ENCODE measurements around the gene YOD1.

The YOD1 gene

DNA sequence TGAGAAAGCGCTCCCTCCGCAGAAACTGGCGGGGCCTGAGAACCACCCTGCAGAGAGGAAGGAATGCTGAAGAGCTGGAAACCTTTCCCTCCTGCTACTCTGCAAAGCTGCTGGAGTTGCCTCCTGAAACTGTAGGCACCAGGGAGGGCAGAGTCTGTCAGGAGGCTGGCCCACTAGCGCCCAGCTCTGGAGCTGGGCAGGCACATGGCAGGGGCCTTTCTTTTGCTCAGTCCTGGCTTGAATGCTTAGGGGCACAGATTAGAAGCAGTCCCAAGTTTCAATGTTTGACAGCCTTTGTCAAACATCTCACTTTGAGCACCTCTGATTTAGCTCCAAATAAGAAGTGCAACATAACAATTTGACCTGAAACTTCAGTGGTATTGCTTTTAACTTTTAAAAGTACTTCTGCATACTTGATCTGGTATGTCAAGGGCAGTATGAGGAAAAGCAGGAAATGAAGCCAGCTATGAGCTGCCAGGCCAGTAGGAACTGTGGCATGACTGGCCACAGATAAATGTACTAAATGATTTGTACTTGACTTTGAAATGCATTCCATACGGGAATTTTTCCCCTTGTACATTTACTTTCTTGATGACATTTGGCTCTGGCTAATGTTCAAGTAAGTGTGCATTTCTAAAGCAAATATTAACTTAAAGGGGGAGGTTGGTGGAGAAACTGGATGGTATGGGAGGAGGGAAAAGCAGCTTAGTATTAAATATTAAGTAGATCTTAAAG lies 25.7 kb downstream of the YOD1 start:
- DNase-seq (ENCODE audit: low read depth) = no peak

GRCh38 chr1:207024202-207025145 lies 26.5 kb downstream of the YOD1 start:
- no peak for DNase-seq (ENCODE audit: low read depth)

GRCh38 chr1:207022996-207023679 lies 27.9 kb downstream of the YOD1 start:
- no peak for DNase-seq (ENCODE audit: low read depth)

- DNase-seq (ENCODE audit: low read depth) = no peak
Measured at GRCh38 chr1:207021876-207022596, 29.0 kb downstream of the YOD1 start.

- no peak for DNase-seq (ENCODE audit: low read depth)
Measured at GRCh38 chr1:207021139-207021861, 29.7 kb downstream of the YOD1 start.

GRCh38 chr1:207020709-207021107 lies 30.3 kb downstream of the YOD1 start:
- no peak for DNase-seq (ENCODE audit: low read depth)

GRCh38 chr1:207020065-207020708 lies 30.8 kb downstream of the YOD1 start:
- DNase-seq (ENCODE audit: low read depth) = no peak

DNA sequence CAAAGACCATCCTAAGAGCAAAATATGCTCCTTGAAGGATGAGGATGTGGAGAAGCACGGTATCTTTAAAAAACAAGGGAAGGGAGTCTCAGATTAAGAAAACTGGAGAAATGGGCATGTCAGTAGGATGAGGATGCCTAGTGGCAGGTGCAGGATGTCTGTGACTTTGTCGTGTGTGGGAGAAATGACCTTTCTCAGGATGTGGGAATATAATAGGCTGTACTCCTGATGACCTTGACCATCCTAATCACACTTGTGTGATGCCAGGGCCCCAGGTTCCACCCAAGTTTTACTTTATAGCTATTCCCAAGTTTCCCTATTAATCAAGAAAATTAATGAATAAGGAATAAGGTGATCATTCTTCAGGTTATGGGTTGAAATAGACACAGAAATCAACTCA lies 31.3 kb downstream of the YOD1 start:
- DNase-seq (ENCODE audit: low read depth) = no peak

- no peak for DNase-seq (ENCODE audit: low read depth)
Measured at GRCh38 chr1:207019161-207019560, 31.8 kb downstream of the YOD1 start.

GRCh38 chr1:207018707-207019106 lies 32.3 kb downstream of the YOD1 start:
- no peak for DNase-seq (ENCODE audit: low read depth)

DNA sequence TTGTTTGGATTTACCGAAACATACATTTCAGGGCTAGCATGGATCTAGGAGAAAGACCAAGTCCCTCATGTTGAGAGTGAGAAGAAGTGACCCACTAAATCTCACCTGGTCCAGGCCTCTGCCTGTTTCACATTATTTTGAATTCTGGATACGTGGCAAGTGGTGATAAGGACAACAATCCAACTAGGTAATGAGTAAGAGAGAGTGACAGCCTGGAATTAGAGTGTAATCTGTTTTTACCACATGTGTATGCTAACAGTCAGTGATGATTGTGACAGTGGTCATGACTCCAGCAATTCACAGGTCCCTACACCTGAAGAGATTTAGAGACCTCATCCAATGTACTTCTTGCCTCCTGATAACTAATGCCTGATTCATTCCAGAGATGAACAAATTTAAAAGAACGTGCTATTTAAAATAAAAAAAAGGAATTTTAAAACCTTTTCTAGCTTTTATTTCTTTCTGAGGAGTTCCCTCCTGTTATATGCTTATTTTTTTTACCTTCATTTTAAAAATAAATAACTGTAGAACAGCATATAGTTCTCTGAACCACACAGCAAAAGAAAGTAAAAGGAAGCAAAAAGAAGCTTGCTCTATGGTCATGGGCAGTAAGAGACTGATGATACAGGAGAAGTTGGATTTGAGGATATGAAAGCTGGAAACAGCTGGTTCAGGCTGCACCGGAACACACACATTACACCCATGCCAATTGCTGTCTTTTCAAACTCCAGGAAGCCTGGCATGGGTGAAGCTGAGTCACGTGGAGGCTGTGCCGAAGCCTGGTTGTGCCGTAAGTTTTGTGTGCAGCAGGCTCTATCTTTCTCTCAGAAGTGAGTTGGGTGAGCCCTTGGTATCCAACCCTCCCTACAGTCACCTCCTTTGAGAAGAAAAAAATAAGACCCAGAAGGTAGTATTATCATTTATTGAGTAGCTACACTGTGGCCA lies 33.1 kb downstream of the YOD1 start:
- no peak for DNase-seq (ENCODE audit: low read depth)

DNA sequence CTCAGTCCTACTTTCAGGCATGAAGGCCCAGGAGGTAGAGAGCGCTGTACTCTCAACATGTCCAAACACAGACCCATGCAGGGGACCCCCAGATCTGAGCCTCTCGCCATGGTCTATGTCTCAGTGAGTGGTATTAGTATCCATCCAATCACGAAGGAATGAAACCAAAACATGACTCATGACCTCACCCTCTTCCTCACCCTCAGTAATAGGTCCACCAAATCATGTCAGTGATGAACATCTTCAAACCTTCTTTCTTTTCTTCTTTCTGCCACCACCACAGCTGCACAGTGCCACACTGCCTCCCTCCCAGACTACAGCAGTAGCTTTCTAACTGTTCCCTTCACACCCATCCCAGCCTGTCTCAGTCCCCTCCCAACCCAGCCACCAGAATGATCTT lies 35.2 kb downstream of the YOD1 start:
- DNase-seq (ENCODE audit: low read depth) = no peak

DNA sequence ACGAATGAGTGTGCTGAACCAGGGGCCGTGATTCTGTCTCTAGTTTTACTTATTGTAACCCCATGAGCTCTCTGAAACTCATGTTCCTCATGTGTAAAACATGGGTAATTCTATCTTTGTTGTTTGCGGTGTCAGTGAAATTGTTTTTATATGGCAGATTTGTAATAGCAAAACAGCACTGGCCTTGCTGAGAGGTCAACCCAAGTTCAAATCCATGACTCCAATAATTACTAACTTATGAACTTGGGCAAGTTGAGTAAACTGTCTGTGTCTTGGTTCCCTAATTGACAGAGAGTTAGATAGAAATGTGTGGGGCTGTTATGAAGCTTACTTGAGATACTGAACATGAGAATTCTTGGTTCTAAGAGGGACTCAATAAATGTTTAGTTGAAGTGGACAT lies 36.3 kb downstream of the YOD1 start:
- DNase-seq (ENCODE audit: low read depth) = no peak

- DNase-seq (ENCODE audit: low read depth) = no peak
Measured at GRCh38 chr1:207013321-207014085, 37.5 kb downstream of the YOD1 start.

GRCh38 chr1:207010726-207011125 lies 40.3 kb downstream of the YOD1 start:
- DNase-seq (ENCODE audit: low read depth) = no peak

- DNase-seq (ENCODE audit: low read depth) = no peak
Measured at GRCh38 chr1:207009945-207010344, 41.1 kb downstream of the YOD1 start.

DNA sequence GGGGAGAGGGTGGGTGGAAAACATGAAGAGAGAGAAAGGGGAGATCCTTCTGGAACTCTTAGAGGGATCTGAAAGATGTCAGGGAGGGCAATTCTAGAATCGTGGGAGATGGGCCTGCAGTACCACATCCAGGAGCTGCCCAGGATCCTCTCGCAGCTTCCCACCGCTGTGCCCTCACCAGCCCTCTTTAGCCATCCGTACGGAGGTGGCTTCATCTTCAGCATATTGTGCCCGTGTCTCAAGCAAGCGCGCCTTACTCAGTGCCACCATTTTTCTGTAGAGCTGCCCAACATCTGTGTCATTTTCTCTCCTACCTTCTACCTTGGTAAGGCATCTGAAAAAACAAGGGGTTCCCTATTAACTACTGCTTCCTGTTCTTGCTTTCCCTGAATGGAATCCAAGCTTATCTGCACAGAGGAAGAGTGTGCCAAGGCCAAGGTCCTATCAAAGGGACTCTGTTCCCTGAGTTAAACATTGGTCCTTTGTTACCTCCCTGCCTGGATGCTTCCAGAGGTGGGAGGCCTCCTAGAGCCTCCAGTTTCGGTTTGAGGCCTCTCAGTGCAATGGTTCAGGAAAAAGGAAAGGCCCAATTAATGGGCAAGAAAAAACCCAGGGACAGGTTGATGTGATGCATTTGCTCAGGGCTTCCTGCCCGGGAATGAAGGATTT lies 41.7 kb downstream of the YOD1 start:
- no peak for DNase-seq (ENCODE audit: low read depth)

- no peak for DNase-seq (ENCODE audit: low read depth)
Measured at GRCh38 chr1:207007352-207008033, 43.5 kb downstream of the YOD1 start.
